IMR-90 (cell line): ENCODE measurements around the gene TMEM223. TPM values are rescaled to one million over a fixed set of nuclear protein-coding genes. Genes with fewer than 3 reads are reported as not detected.

Source experiments
- ATAC-seq: fragments of 200-7000 bp; cut with Tn5 transposase; 2 replicates; pipeline ENCODE4 v1.9.1; 2020; ENCODE audit warnings: low read depth, mild to moderate bottlenecking, moderate library complexity
- BruUV-seq: library from RNA; stranded (reverse); fragments of 400-500 nt; replicated peaks from 2 replicates; lab custom pipeline; 2021; lab: Mats Ljungman, UMichigan
- CTCF ChIA-PET: fragments of 300-600 bp; formaldehyde crosslinking; extraction: SDS; loops from one replicate; lab custom pipeline; 2021; ENCODE audit warnings: antibody characterized with exemption; lab: Yijun Ruan, JAX
- POLR2A ChIA-PET: fragments of 300-600 bp; sonication (Branson Sonifier 250); formaldehyde crosslinking; loops from one replicate; lab custom pipeline; 2022; ENCODE audit warnings: antibody characterized with exemption; ENCODE audit not compliant: unreplicated experiment; lab: Charles Lee
- DNase-seq: peaks from one replicate; pipeline ENCODE4 v3.0.0; 2013
- H2AFZ ChIP-seq: replicated peaks from 2 replicates; pipeline ENCODE3; 2013; ENCODE audit warnings: low read length, mild to moderate bottlenecking; ENCODE audit not compliant: poor library complexity
- H2AK5ac ChIP-seq: 2 replicates; pipeline ENCODE4 v1.6.1; 2013; ENCODE audit warnings: low read depth, low read length, inconsistent platforms
- H2AK9ac ChIP-seq: replicated peaks from 2 replicates; pipeline ENCODE3; 2013; ENCODE audit warnings: mild to moderate bottlenecking, low read depth, low read length, moderate library complexity; ENCODE audit not compliant: poor library complexity
- H2BK120ac ChIP-seq: 2 replicates; pipeline ENCODE4 v1.6.1; 2013; ENCODE audit warnings: low read depth, low read length, inconsistent platforms
- H2BK15ac ChIP-seq: 3 replicates; pipeline ENCODE4 v1.6.1; 2013; ENCODE audit warnings: low read depth, low read length, inconsistent platforms
- H2BK20ac ChIP-seq: 2 replicates; pipeline ENCODE4 v1.6.1; 2013; ENCODE audit warnings: low read depth, mild to moderate bottlenecking, inconsistent platforms, low read length, moderate library complexity
- H2BK5ac ChIP-seq: 2 replicates; pipeline ENCODE4 v1.6.1; 2013; ENCODE audit warnings: mild to moderate bottlenecking, low read depth, low read length, inconsistent platforms; ENCODE audit not compliant: poor library complexity, severe bottlenecking
- H3K14ac ChIP-seq: replicated peaks from 2 replicates; pipeline ENCODE4 v1.6.1; 2013; ENCODE audit warnings: low read depth, low read length, inconsistent platforms
- H3K18ac ChIP-seq: 2 replicates; pipeline ENCODE4 v1.6.1; 2013; ENCODE audit warnings: low read depth, low read length, control low read depth
- H3K23ac ChIP-seq: 2 replicates; pipeline ENCODE4 v1.6.1; 2013; ENCODE audit warnings: low read depth, low read length, inconsistent platforms
- H3K27ac ChIP-seq: 2 replicates; pipeline ENCODE4 v1.5.1; 2013; ENCODE audit warnings: mild to moderate bottlenecking, control low read depth, low read length; ENCODE audit not compliant: insufficient read depth
- H3K27me3 ChIP-seq: 2 replicates; pipeline ENCODE4 v1.6.1; 2013; ENCODE audit warnings: low read length; ENCODE audit not compliant: control insufficient read depth, insufficient read depth
- H3K36me3 ChIP-seq: 2 replicates; pipeline ENCODE4 v1.6.1; 2013; ENCODE audit warnings: low read length, mixed read lengths; ENCODE audit not compliant: control insufficient read depth, insufficient read depth
- H3K4ac ChIP-seq: 2 replicates; pipeline ENCODE4 v1.6.1; 2013; ENCODE audit warnings: low read depth, low read length, inconsistent platforms
- H3K4me1 ChIP-seq: 2 replicates; pipeline ENCODE4 v1.6.1; 2013; ENCODE audit warnings: low read length, mixed read lengths; ENCODE audit not compliant: control insufficient read depth, insufficient read depth
- H3K4me2 ChIP-seq: 2 replicates; pipeline ENCODE4 v1.6.1; 2013; ENCODE audit warnings: low read depth, mild to moderate bottlenecking, control low read depth, low read length, moderate library complexity
- H3K4me3 ChIP-seq: 2 replicates; pipeline ENCODE4 v1.5.1; 2013; ENCODE audit warnings: low read depth, mild to moderate bottlenecking, control low read depth, low read length, moderate library complexity; ENCODE audit not compliant: insufficient read depth
- H3K56ac ChIP-seq: 2 replicates; pipeline ENCODE4 v1.6.1; 2013; ENCODE audit warnings: low read length, inconsistent platforms; ENCODE audit not compliant: insufficient read depth; ENCODE audit errors: extremely low read depth
- H3K79me1 ChIP-seq, 2 experiments: 2 replicates each; pipeline ENCODE4 v1.6.1; 2013; ENCODE audit warnings: low read length in 2 of 2, inconsistent platforms in 1 of 2, low read depth in 1 of 2
- H3K9ac ChIP-seq: 2 replicates; pipeline ENCODE4 v1.6.1; 2013; ENCODE audit warnings: low read depth, low read length, control low read depth
- H3K9me1 ChIP-seq: 2 replicates; pipeline ENCODE4 v1.6.1; 2013; ENCODE audit warnings: low read length, inconsistent platforms; ENCODE audit not compliant: insufficient read depth
- H3K9me3 ChIP-seq: 2 replicates; pipeline ENCODE4 v1.6.1; 2013; ENCODE audit warnings: low read length; ENCODE audit not compliant: control insufficient read depth, insufficient read depth
- H4K20me1 ChIP-seq: 2 replicates; pipeline ENCODE4 v1.6.1; 2013; ENCODE audit warnings: low read length, inconsistent platforms; ENCODE audit not compliant: insufficient read depth
- H4K5ac ChIP-seq: 2 replicates; pipeline ENCODE4 v1.6.1; 2013; ENCODE audit warnings: mild to moderate bottlenecking, low read depth, low read length, control low read depth
- H4K8ac ChIP-seq, 2 experiments: 2 replicates each; pipeline ENCODE4 v1.6.1; 2013; ENCODE audit warnings: low read depth in 2 of 2, low read length in 2 of 2, control low read depth in 1 of 2, inconsistent platforms in 1 of 2
- H4K91ac ChIP-seq: 2 replicates; pipeline ENCODE4 v1.6.1; 2013; ENCODE audit warnings: low read depth, low read length, inconsistent platforms; ENCODE audit not compliant: insufficient read depth
- CEBPB ChIP-seq: IDR thresholded peaks from 2 replicates; pipeline ENCODE4 v1.6.1; 2012; ENCODE audit warnings: low read depth, low read length, improper control_type of control experiment
- CTCF ChIP-seq: conservative IDR thresholded peaks from 2 replicates; pipeline ENCODE4 v1.5.1; 2012; ENCODE audit warnings: mild to moderate bottlenecking, low read depth, low read length, improper control_type of control experiment
- FOS ChIP-seq: fragments of 150-350 bp; IDR thresholded peaks from 2 replicates; pipeline ENCODE4 v1.6.1; 2016; ENCODE audit warnings: low read depth, low read length
- MAZ ChIP-seq: IDR thresholded peaks from 2 replicates; pipeline ENCODE4 v1.6.1; 2012; ENCODE audit warnings: low read depth, mild to moderate bottlenecking, low read length, improper control_type of control experiment, moderate library complexity, borderline replicate concordance
- MXI1 ChIP-seq: IDR thresholded peaks from 2 replicates; pipeline ENCODE4 v1.6.1; 2012; ENCODE audit warnings: low read depth, mild to moderate bottlenecking, low read length, moderate library complexity, borderline replicate concordance
- NFE2L2 ChIP-seq: fragments of 150-350 bp; IDR thresholded peaks from 2 replicates; pipeline ENCODE4 v1.6.1; 2016; ENCODE audit warnings: low read depth, mild to moderate bottlenecking, low read length
- POLR2A ChIP-seq: IDR thresholded peaks from 2 replicates; pipeline ENCODE4 v1.6.1; 2012; ENCODE audit warnings: mild to moderate bottlenecking, low read depth, low read length
- RAD21 ChIP-seq: IDR thresholded peaks from 2 replicates; pipeline ENCODE4 v1.6.1; 2012; ENCODE audit warnings: low read length, improper control_type of control experiment
- RFX5 ChIP-seq: IDR thresholded peaks from 2 replicates; pipeline ENCODE4 v1.8.0; 2012; ENCODE audit warnings: low read depth, mild to moderate bottlenecking, low read length, moderate library complexity
- SMC3 ChIP-seq: fragments of 150-350 bp; IDR thresholded peaks from 2 replicates; pipeline ENCODE4 v1.6.1; 2016; ENCODE audit warnings: low read depth, mild to moderate bottlenecking, antibody characterized with exemption, low read length, moderate library complexity
- USF2 ChIP-seq: fragments of 150-350 bp; IDR thresholded peaks from 2 replicates; pipeline ENCODE4 v1.6.1; 2017; ENCODE audit warnings: mild to moderate bottlenecking, antibody characterized with exemption, low read length, low read depth
- WGBS, 2 experiments: methylation state at CpG; one replicate each; pipeline versions ENCODE4 v1.1.5 to v1.1.7; 2013; ENCODE audit warnings: missing lambda C conversion rate in 2 of 2; ENCODE audit not compliant: insufficient read length in 1 of 2; ENCODE audit errors: extremely low coverage in 2 of 2; 5-methylcytosine and 5-hydroxymethylcytosine counted together
- dilution Hi-C: fragments of 300-500 bp; cut with HindIII; formaldehyde crosslinking; loops from one replicate; pipeline ENCODE4 v1.14.3; 2018; ENCODE audit warnings: low sequenced_read_pairs; ENCODE audit not compliant: unreplicated experiment
- in situ Hi-C: fragments of 300-500 bp; cut with MboI; formaldehyde crosslinking; loops from 3 replicates; pipeline ENCODE4 v1.14.3; 2019; ENCODE audit warnings: low sequenced_read_pairs, inconsistent platforms, mixed read lengths
- intact Hi-C: fragments of 100-400 bp; cut with micrococcal nuclease; formaldehyde crosslinking; loops from 2 replicates; pipeline ENCODE4 v1.10.0; 2022
- polyA plus RNA-seq, 3 experiments: library from polyadenylated mRNA; depleted of rRNA; stranded (reverse); fragments of >200 nt; gene quantifications; 2 replicates each; pipeline ENCODE4 v1.2.3, GENCODE V29; 2012; ENCODE audit warnings: low replicate concordance in 1 of 3
- total RNA-seq: library from RNA; depleted of rRNA; stranded (reverse); fragments of >200 nt; gene quantifications from 2 replicates; pipeline ENCODE4 v1.2.3, GENCODE V29; 2012

TMEM223 gene
- total and polyA plus RNA-seq, 2 of the 4 experiments (the other 2 are of a cell fraction): 9.7 to 15.7 TPM

GRCh38 chr11:62835336-62835735 lies 43.5 kb upstream of the TMEM223 start:
- no peak for ATAC-seq
- H4K20me1 ChIP-seq: peaks cover 10% of the 10 kb centered on the region; the same call in 1 of the 2 replicates
- no peak overlapping the region for H2AK9ac ChIP-seq
- WGBS, 2 experiments: 90% methylated on average over 3 of the region's 8 CpGs; no CpG with 5 or more reads in 1 of the 2 experiments
- H2BK5ac ChIP-seq: no peak overlapping the region
- H3K4me3 ChIP-seq: no peak overlapping the region
- peaks cover 4% of the 10 kb centered on the region; the same call in 1 of the 2 replicates for H3K9me1 ChIP-seq
- H2BK15ac ChIP-seq: no peak overlapping the region
- H3K4me1 ChIP-seq: peaks cover 7% of the 10 kb centered on the region
- BruUV-seq: no TSS peak
- peaks cover 23% of the 10 kb centered on the region for H3K36me3 ChIP-seq
- TF ChIP-seq MXI1 (no peak), RAD21 (no peak), USF2 (no peak), SMC3 (no peak), RFX5 (no peak), POLR2A (no peak), NFE2L2 (no peak), MAZ (no peak), FOS (no peak), CTCF (no peak), CEBPB (no peak)
- no peak overlapping the region for H4K5ac ChIP-seq
- H3K9me3 ChIP-seq: no peaks in the 10 kb centered on the region
- no peak overlapping the region for H3K9ac ChIP-seq
- H3K27me3 ChIP-seq: no peaks in the 10 kb centered on the region
- dilution Hi-C loops (no loop called here), intact Hi-C loops (no loop called here), in situ Hi-C loops (no loop called here)
- ChIA-PET CTCF (no interaction called here), POLR2A (no interaction called here)
- H3K18ac ChIP-seq: no peak overlapping the region
- no peak overlapping the region for H3K14ac ChIP-seq
- H3K4ac ChIP-seq: no peak overlapping the region
- no peak overlapping the region for H2BK120ac ChIP-seq
- no peak overlapping the region for H3K27ac ChIP-seq
- no peak overlapping the region for H3K56ac ChIP-seq
- H2BK20ac ChIP-seq: no peak overlapping the region
- DNase-seq: no peak
- H4K8ac ChIP-seq: no peak overlapping the region
- peaks cover 23 to 70% of the 10 kb centered on the region in 2 experiments; a peak in 3 of 4 replicates for H3K79me1 ChIP-seq
- H4K91ac ChIP-seq: no peak overlapping the region
- H3K4me2 ChIP-seq: no peak overlapping the region
- H2AFZ ChIP-seq: no peak overlapping the region
- H3K23ac ChIP-seq: no peak overlapping the region
- H2AK5ac ChIP-seq: no peak overlapping the region
